CD4-positive, alpha-beta T cell treated with Interleukin-15 for 4 hours (primary cell): ENCODE results near the gene POLR2J3.
"Not testable (repeated sequence)": the region's sequence is repeated elsewhere in the genome, so short reads cannot be mapped to it uniquely, and the experiment has no call there.

Source experiments
- DNase-seq: peaks from one replicate; pipeline ENCODE4 v3.0.0-alpha.2; 2020; ENCODE audit warnings: low spot score

Gene POLR2J3

GRCh38 chr7:102572261-102573239, at the start of gene POLR2J3:
Gene POLR2J3 (minus strand): TSS chr7:102572583. CDS start chr7:102572521, 62 bp downstream.
- peak; percentile 96 for DNase-seq

GRCh38 chr7:102618122-102618521, 45.7 kb upstream of the POLR2J3 start:
- not testable (repeated sequence) for DNase-seq

GRCh38 chr7:102616507-102617125, 44.2 kb upstream of the POLR2J3 start, which contains the start of gene RASA4:
Gene RASA4 (minus strand): TSS chr7:102616756. CDS start chr7:102616689, 67 bp downstream.
- DNase-seq = peak; percentile 17

GRCh38 chr7:102615930-102616329, 43.5 kb upstream of the POLR2J3 start:
- not testable (repeated sequence) for DNase-seq

- DNase-seq = not testable (repeated sequence)
Observed at GRCh38 chr7:102614873-102615272, 42.5 kb upstream of the POLR2J3 start.

GRCh38 chr7:102614346-102614697, 41.9 kb upstream of the POLR2J3 start:
- DNase-seq = not testable (repeated sequence)

- not testable (repeated sequence) for DNase-seq
Observed at GRCh38 chr7:102613575-102614345, 41.4 kb upstream of the POLR2J3 start.

GRCh38 chr7:102611675-102612325, 39.4 kb upstream of the POLR2J3 start:
- not testable (repeated sequence) for DNase-seq

GRCh38 chr7:102611013-102611674, 38.8 kb upstream of the POLR2J3 start:
- DNase-seq = not testable (repeated sequence)

GRCh38 chr7:102610441-102610840, 38.1 kb upstream of the POLR2J3 start:
- not testable (repeated sequence) for DNase-seq

GRCh38 chr7:102609734-102610133, 37.4 kb upstream of the POLR2J3 start:
- not testable (repeated sequence) for DNase-seq

GRCh38 chr7:102606848-102607247, 34.5 kb upstream of the POLR2J3 start:
- not testable (repeated sequence) for DNase-seq

- DNase-seq = not testable (repeated sequence)
Observed at GRCh38 chr7:102604431-102605145, 32.2 kb upstream of the POLR2J3 start.

- DNase-seq = not testable (repeated sequence)
Observed at GRCh38 chr7:102602317-102602716, 29.9 kb upstream of the POLR2J3 start.

- DNase-seq = not testable (repeated sequence)
Observed at GRCh38 chr7:102599699-102600098, 27.3 kb upstream of the POLR2J3 start.

- not testable (repeated sequence) for DNase-seq
Observed at GRCh38 chr7:102596036-102596435, 23.7 kb upstream of the POLR2J3 start.

- not testable (repeated sequence) for DNase-seq
Observed at GRCh38 chr7:102593637-102594334, 21.4 kb upstream of the POLR2J3 start.

GRCh38 chr7:102592477-102593019, 20.2 kb upstream of the POLR2J3 start:
- peak; percentile 32 for DNase-seq

- not testable (repeated sequence) for DNase-seq
Observed at GRCh38 chr7:102589857-102590256, 17.5 kb upstream of the POLR2J3 start.
